GM10266 (cell line): Measurements from ENCODE around the gene MCC.
A peak's percentile ranks its signal among the peaks of the same experiment; 100 is the strongest.

Experiments
- DNase-seq: peaks from one replicate; pipeline ENCODE4 v3.0.0; 2012; ENCODE audit errors: extremely low spot score
- TF ChIP-seq, protein P1 (sequence below): IDR thresholded peaks from 2 replicates; pipeline ENCODE4 v1.5.1; 2012; ENCODE audit warnings: mild to moderate bottlenecking, low read depth; ENCODE audit not compliant: control insufficient read depth, insufficient read depth; ENCODE audit errors: missing control alignments

MCC gene

DNA sequence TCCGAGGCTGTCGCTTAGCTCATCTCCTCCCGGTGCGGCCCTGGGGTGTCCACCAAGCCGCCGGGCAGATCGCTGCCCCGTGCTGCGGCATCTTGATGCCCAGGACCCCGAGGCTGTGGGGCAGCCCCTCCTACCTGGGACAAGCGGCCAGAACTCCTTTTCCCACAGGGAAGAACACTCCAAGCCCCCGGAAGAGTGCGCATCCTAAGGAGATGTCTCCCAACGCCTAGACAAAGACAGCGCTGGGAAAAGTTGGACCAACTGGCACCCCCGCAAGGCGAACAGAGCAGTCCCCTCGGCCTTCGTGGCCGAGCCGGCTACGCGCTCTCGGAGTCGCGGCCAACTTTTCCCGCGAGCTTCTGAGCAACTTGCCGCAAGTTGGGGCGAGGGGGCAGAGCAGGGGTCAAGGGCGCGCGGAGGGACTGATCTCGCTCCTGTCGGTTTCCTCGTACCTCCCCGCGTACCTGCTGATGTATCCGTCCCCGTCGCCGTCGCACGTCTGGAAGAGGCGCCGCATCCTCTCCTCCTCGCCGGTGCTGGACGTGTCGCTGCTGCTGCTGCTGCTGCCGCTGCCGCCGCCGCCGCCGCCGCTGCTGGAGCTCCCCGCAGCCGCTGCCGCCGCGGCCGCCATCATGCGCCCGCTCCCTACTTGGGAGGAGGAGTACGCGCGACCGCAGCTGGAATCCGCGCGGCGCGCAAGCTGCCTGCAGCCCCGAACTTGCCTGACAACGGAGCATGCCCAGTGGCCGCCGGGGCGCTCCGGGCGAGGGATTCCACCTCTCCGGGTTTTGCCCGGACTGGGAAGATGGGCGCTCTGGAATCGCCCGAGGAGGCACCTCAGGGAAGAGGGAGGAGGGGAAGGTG is at the start of gene MCC:
Gene MCC (minus strand): TSS at position 673 of the 864 bp plus-strand sequence.
- peak; percentile 53 for DNase-seq
- TF ChIP-seq, protein P1, sequence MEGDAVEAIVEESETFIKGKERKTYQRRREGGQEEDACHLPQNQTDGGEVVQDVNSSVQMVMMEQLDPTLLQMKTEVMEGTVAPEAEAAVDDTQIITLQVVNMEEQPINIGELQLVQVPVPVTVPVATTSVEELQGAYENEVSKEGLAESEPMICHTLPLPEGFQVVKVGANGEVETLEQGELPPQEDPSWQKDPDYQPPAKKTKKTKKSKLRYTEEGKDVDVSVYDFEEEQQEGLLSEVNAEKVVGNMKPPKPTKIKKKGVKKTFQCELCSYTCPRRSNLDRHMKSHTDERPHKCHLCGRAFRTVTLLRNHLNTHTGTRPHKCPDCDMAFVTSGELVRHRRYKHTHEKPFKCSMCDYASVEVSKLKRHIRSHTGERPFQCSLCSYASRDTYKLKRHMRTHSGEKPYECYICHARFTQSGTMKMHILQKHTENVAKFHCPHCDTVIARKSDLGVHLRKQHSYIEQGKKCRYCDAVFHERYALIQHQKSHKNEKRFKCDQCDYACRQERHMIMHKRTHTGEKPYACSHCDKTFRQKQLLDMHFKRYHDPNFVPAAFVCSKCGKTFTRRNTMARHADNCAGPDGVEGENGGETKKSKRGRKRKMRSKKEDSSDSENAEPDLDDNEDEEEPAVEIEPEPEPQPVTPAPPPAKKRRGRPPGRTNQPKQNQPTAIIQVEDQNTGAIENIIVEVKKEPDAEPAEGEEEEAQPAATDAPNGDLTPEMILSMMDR = no peak

DNA sequence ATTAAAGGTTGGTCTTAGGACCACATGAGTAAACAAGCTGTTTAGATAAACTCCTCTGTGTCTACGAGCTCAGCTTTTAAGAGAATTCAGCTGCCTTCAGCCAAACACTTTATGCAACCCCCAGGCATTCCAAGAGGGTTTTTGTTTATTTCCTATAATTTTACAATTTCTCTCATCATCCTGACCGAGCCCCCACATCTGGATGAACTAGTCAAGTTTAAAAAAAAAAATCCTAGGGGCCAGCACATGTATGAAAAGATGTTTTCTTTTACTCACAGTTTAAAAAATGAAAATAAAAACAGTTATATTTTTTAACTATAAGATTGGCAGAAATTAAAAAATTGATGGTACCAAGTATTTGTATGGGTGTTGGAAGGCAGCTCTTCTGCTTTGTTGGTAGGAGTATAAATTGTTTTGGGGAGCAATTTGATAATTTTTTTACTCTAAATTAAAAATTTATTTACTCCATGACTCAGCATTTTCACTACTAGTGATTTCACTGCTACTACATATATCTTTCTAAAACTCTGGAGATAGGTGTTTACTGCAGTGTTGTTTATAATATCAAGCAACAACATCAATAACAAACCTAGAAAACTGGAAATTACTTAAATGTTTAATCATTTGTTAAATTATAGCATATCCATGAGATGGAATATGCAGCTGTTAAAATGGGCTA is 43.4 kb upstream of the MCC start:
- TF ChIP-seq, protein P1 = no peak
- no peak for DNase-seq

DNA sequence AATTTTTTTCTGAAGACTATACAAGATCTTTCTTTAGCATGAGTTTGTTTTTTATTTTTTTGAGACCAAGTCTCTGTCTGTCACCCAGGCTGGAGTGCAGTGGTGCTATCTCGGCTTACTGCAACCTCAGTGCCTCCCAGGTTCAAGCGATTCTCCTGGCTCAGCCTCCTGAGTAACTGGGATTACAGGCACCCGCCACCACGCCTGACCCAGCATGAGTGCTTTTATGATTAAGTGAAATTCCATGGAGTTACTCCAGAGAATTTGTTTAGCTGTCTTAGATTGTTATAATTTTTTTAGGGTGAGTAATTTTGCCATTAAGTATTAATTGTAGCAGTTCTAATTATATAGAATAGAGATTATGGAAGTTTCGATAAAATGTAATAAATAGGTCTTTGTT is 39.5 kb upstream of the MCC start:
- TF ChIP-seq, protein P1 = no peak
- no peak for DNase-seq

DNA sequence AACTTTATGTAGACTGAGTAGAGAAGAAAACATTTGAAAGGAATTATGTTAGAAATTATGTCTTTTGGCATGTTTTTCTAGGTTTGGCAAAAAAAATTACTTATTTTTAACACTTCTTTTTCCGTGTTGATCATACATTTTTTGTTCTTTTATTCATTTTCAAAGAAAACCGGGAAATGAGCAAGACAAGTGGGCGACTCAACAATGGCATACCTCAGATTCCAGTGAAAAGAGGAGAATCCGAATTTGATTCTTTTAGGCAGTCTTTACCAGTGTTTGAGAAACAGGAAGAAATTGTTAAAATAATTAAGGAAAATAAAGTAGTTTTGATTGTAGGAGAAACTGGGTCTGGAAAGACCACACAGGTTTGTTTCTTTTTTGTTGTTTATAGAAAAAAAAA is 38.2 kb upstream of the MCC start:
- TF ChIP-seq, protein P1 = no peak
- DNase-seq = no peak

DNA sequence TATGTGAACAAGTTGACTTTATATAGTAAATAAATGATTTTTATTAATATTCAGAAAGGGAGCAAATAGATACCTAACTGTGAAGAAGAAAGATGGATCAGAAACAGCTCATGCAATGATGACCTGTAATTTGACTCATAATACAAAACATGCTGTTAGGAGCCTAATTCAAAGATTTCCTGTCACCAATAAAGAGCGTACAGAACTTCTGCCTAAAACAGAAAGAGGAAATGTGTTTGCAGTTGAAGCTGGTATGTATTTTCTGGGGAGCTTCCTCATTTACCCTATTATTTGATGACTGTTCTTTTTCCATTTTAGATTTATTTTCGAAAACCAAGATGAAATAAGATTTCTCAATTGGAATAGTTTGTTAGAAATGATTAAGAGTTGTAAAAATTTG is 36.7 kb upstream of the MCC start:
- DNase-seq = no peak
- TF ChIP-seq, protein P1 = no peak

DNA sequence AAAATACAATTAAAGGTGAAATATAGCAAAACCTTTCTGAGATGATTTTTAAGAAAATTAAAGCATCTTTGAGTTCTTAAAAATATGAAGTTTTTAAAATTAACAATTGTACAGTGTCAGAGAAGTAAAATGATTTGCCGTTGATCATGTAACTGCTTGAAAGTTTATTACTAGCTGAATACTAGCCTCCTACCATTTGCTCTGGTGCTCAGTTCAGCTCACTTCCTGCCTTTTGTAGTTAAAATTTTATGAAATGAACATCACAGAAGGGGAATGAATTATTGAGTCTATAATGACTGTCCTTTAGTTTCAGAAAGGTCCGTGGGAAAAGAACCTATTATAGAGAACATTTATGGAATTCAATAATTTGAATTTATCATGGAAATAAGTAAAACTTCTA is 34.9 kb upstream of the MCC start:
- TF ChIP-seq, protein P1 = no peak
- DNase-seq = no peak

DNA sequence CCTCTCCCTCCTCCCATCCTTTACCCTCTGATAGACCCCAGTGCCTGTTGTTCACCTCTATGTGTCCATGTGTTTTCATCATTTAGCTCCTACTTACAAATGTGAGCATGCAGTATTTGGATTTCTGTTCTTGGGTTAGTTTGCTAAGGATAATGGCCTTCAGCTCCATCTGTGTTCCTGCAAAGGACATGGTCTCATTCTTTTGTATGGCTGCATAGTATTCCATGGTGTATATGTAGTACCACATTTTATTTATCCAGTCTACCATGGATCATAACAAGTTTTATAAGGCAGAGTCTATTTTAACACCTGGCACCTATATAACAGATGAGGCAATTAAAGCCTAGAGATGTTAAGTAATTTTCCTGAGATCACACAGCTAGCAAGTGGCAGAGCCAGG is 32.6 kb upstream of the MCC start:
- TF ChIP-seq, protein P1 = no peak
- no peak for DNase-seq
